ENCODE data around the gene KISS1R.

Gene KISS1R

GRCh38 chr19:896999-897398, 20.1 kb upstream of the KISS1R start:
- no peak overlapping the region for H3K9ac ChIP-seq (ENCODE audit: low read depth, low read length)

GRCh38 chr19:897442-898039, 19.6 kb upstream of the KISS1R start:
- H3K27ac ChIP-seq (ENCODE audit: low read length), result no peak overlapping the region
- H3K4me3 ChIP-seq (ENCODE audit: low read length), result no peak overlapping the region
- H3K4me1 ChIP-seq (ENCODE audit: insufficient read depth, low read length), result no peaks in the 10 kb centered on the region
- H3K36me3 ChIP-seq (ENCODE audit: insufficient read depth, low read depth, low read length), result peaks cover 21% of the 10 kb centered on the region; the same call in 1 of the 2 replicates
- no peaks in the 10 kb centered on the region for H3K9me3 ChIP-seq (ENCODE audit: insufficient read depth, low read depth, low read length)
- no peak overlapping the region for H3K9ac ChIP-seq (ENCODE audit: low read depth, low read length)
- no peaks in the 10 kb centered on the region for H3K27me3 ChIP-seq (ENCODE audit: insufficient read depth, low read length)

More at GRCh38 chr19:896999-897398, 20.1 kb upstream of the KISS1R start:
- H3K4me1 ChIP-seq (ENCODE audit: insufficient read depth, low read length), result no peaks in the 10 kb centered on the region
- no peaks in the 10 kb centered on the region for H3K9me3 ChIP-seq (ENCODE audit: insufficient read depth, low read depth, low read length)
- H3K36me3 ChIP-seq (ENCODE audit: insufficient read depth, low read depth, low read length), result peaks cover 21% of the 10 kb centered on the region; the same call in 1 of the 2 replicates
- H3K27me3 ChIP-seq (ENCODE audit: insufficient read depth, low read length), result no peaks in the 10 kb centered on the region
- no peak overlapping the region for H3K4me3 ChIP-seq (ENCODE audit: low read length)
- no peak overlapping the region for H3K27ac ChIP-seq (ENCODE audit: low read length)

GRCh38 chr19:898663-899062, 18.5 kb upstream of the KISS1R start:
- no peak overlapping the region for H3K4me3 ChIP-seq (ENCODE audit: low read length)
- H3K9ac ChIP-seq (ENCODE audit: low read depth, low read length), result no peak overlapping the region
- no peaks in the 10 kb centered on the region for H3K4me1 ChIP-seq (ENCODE audit: insufficient read depth, low read length)
- H3K36me3 ChIP-seq (ENCODE audit: insufficient read depth, low read depth, low read length), result peaks cover 21% of the 10 kb centered on the region; the same call in 1 of the 2 replicates
- no peaks in the 10 kb centered on the region for H3K9me3 ChIP-seq (ENCODE audit: insufficient read depth, low read depth, low read length)
- no peaks in the 10 kb centered on the region for H3K27me3 ChIP-seq (ENCODE audit: insufficient read depth, low read length)
- no peak overlapping the region for H3K27ac ChIP-seq (ENCODE audit: low read length)

GRCh38 chr19:899336-900042, 17.6 kb upstream of the KISS1R start:
- Histone ChIP-seq H3K27me3 (ENCODE audit: insufficient read depth, low read length) (no peaks in the 10 kb centered on the region), H3K4me3 (ENCODE audit: low read length) (no peak overlapping the region), H3K4me1 (ENCODE audit: insufficient read depth, low read length) (no peaks in the 10 kb centered on the region), H3K36me3 (ENCODE audit: insufficient read depth, low read depth, low read length) (peaks cover 21% of the 10 kb centered on the region; the same call in 1 of the 2 replicates), H3K27ac (ENCODE audit: low read length) (no peak overlapping the region), H3K9me3 (ENCODE audit: insufficient read depth, low read depth, low read length) (no peaks in the 10 kb centered on the region), H3K9ac (ENCODE audit: low read depth, low read length) (no peak overlapping the region)

- no peak overlapping the region for H3K9ac ChIP-seq (ENCODE audit: low read depth, low read length)
- H3K27me3 ChIP-seq (ENCODE audit: insufficient read depth, low read length), result no peaks in the 10 kb centered on the region
- no peaks in the 10 kb centered on the region for H3K4me1 ChIP-seq (ENCODE audit: insufficient read depth, low read length)
- no peak overlapping the region for H3K4me3 ChIP-seq (ENCODE audit: low read length)
- H3K36me3 ChIP-seq (ENCODE audit: insufficient read depth, low read depth, low read length), result peaks cover 21% of the 10 kb centered on the region; the same call in 1 of the 2 replicates
- H3K9me3 ChIP-seq (ENCODE audit: insufficient read depth, low read depth, low read length), result no peaks in the 10 kb centered on the region
- no peak overlapping the region for H3K27ac ChIP-seq (ENCODE audit: low read length)
Measured at GRCh38 chr19:900043-900301, 17.2 kb upstream of the KISS1R start.

- Histone ChIP-seq H3K27ac (ENCODE audit: low read length) (no peak overlapping the region), H3K9ac (ENCODE audit: low read depth, low read length) (no peak overlapping the region), H3K4me1 (ENCODE audit: insufficient read depth, low read length) (no peaks in the 10 kb centered on the region), H3K36me3 (ENCODE audit: insufficient read depth, low read depth, low read length) (peaks cover 21% of the 10 kb centered on the region; the same call in 1 of the 2 replicates), H3K4me3 (ENCODE audit: low read length) (no peak overlapping the region), H3K9me3 (ENCODE audit: insufficient read depth, low read depth, low read length) (no peaks in the 10 kb centered on the region), H3K27me3 (ENCODE audit: insufficient read depth, low read length) (no peaks in the 10 kb centered on the region)
Measured at GRCh38 chr19:900302-901111, 16.6 kb upstream of the KISS1R start.

- peaks cover 21% of the 10 kb centered on the region; the same call in 1 of the 2 replicates for H3K36me3 ChIP-seq (ENCODE audit: insufficient read depth, low read depth, low read length)
- no peak overlapping the region for H3K4me3 ChIP-seq (ENCODE audit: low read length)
- no peak overlapping the region for H3K27ac ChIP-seq (ENCODE audit: low read length)
- H3K9me3 ChIP-seq (ENCODE audit: insufficient read depth, low read depth, low read length), result no peaks in the 10 kb centered on the region
- H3K4me1 ChIP-seq (ENCODE audit: insufficient read depth, low read length), result no peaks in the 10 kb centered on the region
- H3K27me3 ChIP-seq (ENCODE audit: insufficient read depth, low read length), result no peaks in the 10 kb centered on the region
- no peak overlapping the region for H3K9ac ChIP-seq (ENCODE audit: low read depth, low read length)
Measured at GRCh38 chr19:901216-902092, 15.7 kb upstream of the KISS1R start.

GRCh38 chr19:902093-902370, 15.1 kb upstream of the KISS1R start:
- no peak overlapping the region for H3K4me3 ChIP-seq (ENCODE audit: low read length)
- no peak overlapping the region for H3K27ac ChIP-seq (ENCODE audit: low read length)
- H3K27me3 ChIP-seq (ENCODE audit: insufficient read depth, low read length), result no peaks in the 10 kb centered on the region
- no peaks in the 10 kb centered on the region for H3K4me1 ChIP-seq (ENCODE audit: insufficient read depth, low read length)
- H3K9me3 ChIP-seq (ENCODE audit: insufficient read depth, low read depth, low read length), result no peaks in the 10 kb centered on the region
- no peak overlapping the region for H3K9ac ChIP-seq (ENCODE audit: low read depth, low read length)
- peaks cover 15% of the 10 kb centered on the region; the same call in 1 of the 2 replicates for H3K36me3 ChIP-seq (ENCODE audit: insufficient read depth, low read depth, low read length)

- no peak overlapping the region for H3K9ac ChIP-seq (ENCODE audit: low read depth, low read length)
- H3K9me3 ChIP-seq (ENCODE audit: insufficient read depth, low read depth, low read length), result no peaks in the 10 kb centered on the region
- H3K27ac ChIP-seq (ENCODE audit: low read length), result no peak overlapping the region
- 0 out of 2 replicates have a peak, but pooled peaks cover 11% of the 10 kb centered on the region for H3K36me3 ChIP-seq (ENCODE audit: insufficient read depth, low read depth, low read length)
- H3K27me3 ChIP-seq (ENCODE audit: insufficient read depth, low read length), result no peaks in the 10 kb centered on the region
- no peak overlapping the region for H3K4me3 ChIP-seq (ENCODE audit: low read length)
- H3K4me1 ChIP-seq (ENCODE audit: insufficient read depth, low read length), result no peaks in the 10 kb centered on the region
Measured at GRCh38 chr19:902446-903226, 14.5 kb upstream of the KISS1R start.

- Histone ChIP-seq H3K9ac (ENCODE audit: low read depth, low read length) (no peak overlapping the region), H3K4me1 (ENCODE audit: insufficient read depth, low read length) (no peaks in the 10 kb centered on the region), H3K27me3 (ENCODE audit: insufficient read depth, low read length) (no peaks in the 10 kb centered on the region), H3K4me3 (ENCODE audit: low read length) (no peak overlapping the region), H3K36me3 (ENCODE audit: insufficient read depth, low read depth, low read length) (0 out of 2 replicates have a peak, but pooled peaks cover 11% of the 10 kb centered on the region), H3K9me3 (ENCODE audit: insufficient read depth, low read depth, low read length) (no peaks in the 10 kb centered on the region), H3K27ac (ENCODE audit: low read length) (no peak overlapping the region)
Measured at GRCh38 chr19:903266-903797, 13.8 kb upstream of the KISS1R start.
